IMR-90 (cell line): ENCODE data around the gene ICAM1.

Source experiments
- CEBPB ChIP-seq: IDR thresholded peaks from 2 replicates; pipeline ENCODE4 v1.6.1; 2012; ENCODE audit warnings: low read depth, low read length, improper control_type of control experiment
- CHD1 ChIP-seq: IDR thresholded peaks from 2 replicates; pipeline ENCODE4 v1.6.1; 2012; ENCODE audit warnings: low read depth, low read length, improper control_type of control experiment
- CTCF ChIP-seq: conservative IDR thresholded peaks from 2 replicates; pipeline ENCODE4 v1.5.1; 2012; ENCODE audit warnings: mild to moderate bottlenecking, low read depth, low read length, improper control_type of control experiment
- ELK1 ChIP-seq: fragments of 150-350 bp; IDR thresholded peaks from 2 replicates; pipeline ENCODE4 v1.6.1; 2016; ENCODE audit warnings: low read depth, mild to moderate bottlenecking, low read length, moderate library complexity, borderline replicate concordance
- FOS ChIP-seq: fragments of 150-350 bp; IDR thresholded peaks from 2 replicates; pipeline ENCODE4 v1.6.1; 2016; ENCODE audit warnings: low read depth, low read length
- MAFK ChIP-seq: IDR thresholded peaks from 2 replicates; pipeline ENCODE4 v1.6.1; 2012; ENCODE audit warnings: low read depth, low read length, improper control_type of control experiment
- MXI1 ChIP-seq: IDR thresholded peaks from 2 replicates; pipeline ENCODE4 v1.6.1; 2012; ENCODE audit warnings: low read depth, mild to moderate bottlenecking, low read length, moderate library complexity, borderline replicate concordance
- POLR2A ChIP-seq: IDR thresholded peaks from 2 replicates; pipeline ENCODE4 v1.6.1; 2012; ENCODE audit warnings: mild to moderate bottlenecking, low read depth, low read length
- RAD21 ChIP-seq: IDR thresholded peaks from 2 replicates; pipeline ENCODE4 v1.6.1; 2012; ENCODE audit warnings: low read length, improper control_type of control experiment

GRCh38 chr19:10258080-10258710 lies 12.7 kb upstream of the ICAM1 start:
- TF ChIP-seq RAD21 (no peak), CTCF (no peak), POLR2A (no peak), ELK1 (no peak), CEBPB (no peak), CHD1 (no peak), MAFK (no peak), MXI1 (no peak), FOS (no peak)
